Measurements from ENCODE around the gene ZNF467.

The ZNF467 gene

GRCh38 chr7:149814494-149814893 lies 41.1 kb upstream of the ZNF467 start (continued):
- TF ChIP-seq, protein P1, sequence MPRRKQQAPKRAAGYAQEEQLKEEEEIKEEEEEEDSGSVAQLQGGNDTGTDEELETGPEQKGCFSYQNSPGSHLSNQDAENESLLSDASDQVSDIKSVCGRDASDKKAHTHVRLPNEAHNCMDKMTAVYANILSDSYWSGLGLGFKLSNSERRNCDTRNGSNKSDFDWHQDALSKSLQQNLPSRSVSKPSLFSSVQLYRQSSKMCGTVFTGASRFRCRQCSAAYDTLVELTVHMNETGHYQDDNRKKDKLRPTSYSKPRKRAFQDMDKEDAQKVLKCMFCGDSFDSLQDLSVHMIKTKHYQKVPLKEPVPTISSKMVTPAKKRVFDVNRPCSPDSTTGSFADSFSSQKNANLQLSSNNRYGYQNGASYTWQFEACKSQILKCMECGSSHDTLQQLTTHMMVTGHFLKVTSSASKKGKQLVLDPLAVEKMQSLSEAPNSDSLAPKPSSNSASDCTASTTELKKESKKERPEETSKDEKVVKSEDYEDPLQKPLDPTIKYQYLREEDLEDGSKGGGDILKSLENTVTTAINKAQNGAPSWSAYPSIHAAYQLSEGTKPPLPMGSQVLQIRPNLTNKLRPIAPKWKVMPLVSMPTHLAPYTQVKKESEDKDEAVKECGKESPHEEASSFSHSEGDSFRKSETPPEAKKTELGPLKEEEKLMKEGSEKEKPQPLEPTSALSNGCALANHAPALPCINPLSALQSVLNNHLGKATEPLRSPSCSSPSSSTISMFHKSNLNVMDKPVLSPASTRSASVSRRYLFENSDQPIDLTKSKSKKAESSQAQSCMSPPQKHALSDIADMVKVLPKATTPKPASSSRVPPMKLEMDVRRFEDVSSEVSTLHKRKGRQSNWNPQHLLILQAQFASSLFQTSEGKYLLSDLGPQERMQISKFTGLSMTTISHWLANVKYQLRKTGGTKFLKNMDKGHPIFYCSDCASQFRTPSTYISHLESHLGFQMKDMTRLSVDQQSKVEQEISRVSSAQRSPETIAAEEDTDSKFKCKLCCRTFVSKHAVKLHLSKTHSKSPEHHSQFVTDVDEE (CRISPR knock-in tag; IDR thresholded peaks at IDR 0.05), result no peak
- TF ChIP-seq ARNTL (CRISPR knock-in tag; IDR thresholded peaks at IDR 0.05; ENCODE audit: borderline replicate concordance, low read depth), result no peak
- TF ChIP-seq, protein P2, sequence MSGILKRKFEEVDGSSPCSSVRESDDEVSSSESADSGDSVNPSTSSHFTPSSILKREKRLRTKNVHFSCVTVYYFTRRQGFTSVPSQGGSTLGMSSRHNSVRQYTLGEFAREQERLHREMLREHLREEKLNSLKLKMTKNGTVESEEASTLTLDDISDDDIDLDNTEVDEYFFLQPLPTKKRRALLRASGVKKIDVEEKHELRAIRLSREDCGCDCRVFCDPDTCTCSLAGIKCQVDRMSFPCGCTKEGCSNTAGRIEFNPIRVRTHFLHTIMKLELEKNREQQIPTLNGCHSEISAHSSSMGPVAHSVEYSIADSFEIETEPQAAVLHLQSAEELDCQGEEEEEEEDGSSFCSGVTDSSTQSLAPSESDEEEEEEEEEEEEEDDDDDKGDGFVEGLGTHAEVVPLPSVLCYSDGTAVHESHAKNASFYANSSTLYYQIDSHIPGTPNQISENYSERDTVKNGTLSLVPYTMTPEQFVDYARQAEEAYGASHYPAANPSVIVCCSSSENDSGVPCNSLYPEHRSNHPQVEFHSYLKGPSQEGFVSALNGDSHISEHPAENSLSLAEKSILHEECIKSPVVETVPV (CRISPR knock-in tag; IDR thresholded peaks at IDR 0.05), result no peak

DNA sequence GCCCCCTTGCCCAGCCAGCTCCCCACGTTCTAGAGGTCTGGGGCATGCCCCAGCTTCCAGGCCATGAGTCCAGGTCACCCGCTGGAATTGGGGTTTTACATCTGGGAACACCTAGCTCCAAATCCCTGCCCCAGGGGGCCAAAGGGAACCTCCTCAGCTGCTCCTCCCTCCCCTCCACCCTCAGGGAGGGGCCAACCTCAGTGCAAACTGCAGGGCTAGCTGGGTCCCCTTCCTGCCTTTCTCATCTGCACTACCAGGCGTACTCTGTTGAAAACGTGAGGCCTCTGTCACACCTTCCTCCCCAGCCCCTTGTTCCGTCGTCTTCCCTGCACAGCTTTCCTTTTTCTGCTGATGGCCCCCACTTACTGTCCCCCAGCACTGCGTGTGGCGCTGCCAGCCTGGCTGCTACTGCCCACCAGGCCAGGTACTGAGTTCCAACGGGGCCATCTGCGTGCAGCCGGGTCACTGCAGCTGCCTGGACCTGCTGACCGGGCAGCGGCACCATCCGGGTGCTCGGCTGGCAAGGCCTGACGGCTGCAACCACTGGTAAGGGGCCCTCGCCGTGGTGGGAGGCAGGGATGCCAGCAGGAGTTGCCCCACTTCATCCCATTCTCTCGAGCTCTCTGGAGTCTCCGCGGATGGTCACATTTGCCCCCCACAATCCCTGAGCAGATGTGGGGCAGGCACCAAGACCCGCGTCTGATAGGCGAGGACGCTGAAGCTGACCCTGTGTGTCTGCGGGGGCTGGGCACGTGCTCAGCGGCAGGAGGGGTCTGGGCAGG lies 40.1 kb upstream of the ZNF467 start:
- TF ChIP-seq SNAI2 (CRISPR knock-in tag; IDR thresholded peaks at IDR 0.05) (no peak), GLIS3 (CRISPR knock-in tag; IDR thresholded peaks at IDR 0.05) (no peak), ISL1 (CRISPR knock-in tag; IDR thresholded peaks at IDR 0.05) (no peak), PPARA (CRISPR knock-in tag; IDR thresholded peaks at IDR 0.05; ENCODE audit: borderline replicate concordance) (no peak), ZNF70 (CRISPR knock-in tag; IDR thresholded peaks at IDR 0.05) (no peak), ARNTL (CRISPR knock-in tag; IDR thresholded peaks at IDR 0.05; ENCODE audit: borderline replicate concordance, low read depth) (no peak), ZFP3 (CRISPR knock-in tag; IDR thresholded peaks at IDR 0.05) (no peak), ZNF8 (CRISPR knock-in tag; IDR thresholded peaks at IDR 0.05) (no peak)
- TF ChIP-seq, protein P1 (CRISPR knock-in tag; IDR thresholded peaks at IDR 0.05), result no peak
- TF ChIP-seq, protein P3, sequence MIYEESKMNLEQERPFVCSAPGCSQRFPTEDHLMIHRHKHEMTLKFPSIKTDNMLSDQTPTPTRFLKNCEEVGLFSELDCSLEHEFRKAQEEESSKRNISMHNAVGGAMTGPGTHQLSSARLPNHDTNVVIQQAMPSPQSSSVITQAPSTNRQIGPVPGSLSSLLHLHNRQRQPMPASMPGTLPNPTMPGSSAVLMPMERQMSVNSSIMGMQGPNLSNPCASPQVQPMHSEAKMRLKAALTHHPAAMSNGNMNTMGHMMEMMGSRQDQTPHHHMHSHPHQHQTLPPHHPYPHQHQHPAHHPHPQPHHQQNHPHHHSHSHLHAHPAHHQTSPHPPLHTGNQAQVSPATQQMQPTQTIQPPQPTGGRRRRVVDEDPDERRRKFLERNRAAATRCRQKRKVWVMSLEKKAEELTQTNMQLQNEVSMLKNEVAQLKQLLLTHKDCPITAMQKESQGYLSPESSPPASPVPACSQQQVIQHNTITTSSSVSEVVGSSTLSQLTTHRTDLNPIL (CRISPR knock-in tag; IDR thresholded peaks at IDR 0.05; ENCODE audit: low read depth), result no peak
- TF ChIP-seq, protein P4, sequence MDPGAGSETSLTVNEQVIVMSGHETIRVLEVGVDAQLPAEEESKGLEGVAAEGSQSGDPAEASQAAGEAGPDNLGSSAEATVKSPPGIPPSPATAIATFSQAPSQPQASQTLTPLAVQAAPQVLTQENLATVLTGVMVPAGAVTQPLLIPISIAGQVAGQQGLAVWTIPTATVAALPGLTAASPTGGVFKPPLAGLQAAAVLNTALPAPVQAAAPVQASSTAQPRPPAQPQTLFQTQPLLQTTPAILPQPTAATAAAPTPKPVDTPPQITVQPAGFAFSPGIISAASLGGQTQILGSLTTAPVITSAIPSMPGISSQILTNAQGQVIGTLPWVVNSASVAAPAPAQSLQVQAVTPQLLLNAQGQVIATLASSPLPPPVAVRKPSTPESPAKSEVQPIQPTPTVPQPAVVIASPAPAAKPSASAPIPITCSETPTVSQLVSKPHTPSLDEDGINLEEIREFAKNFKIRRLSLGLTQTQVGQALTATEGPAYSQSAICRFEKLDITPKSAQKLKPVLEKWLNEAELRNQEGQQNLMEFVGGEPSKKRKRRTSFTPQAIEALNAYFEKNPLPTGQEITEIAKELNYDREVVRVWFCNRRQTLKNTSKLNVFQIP (CRISPR knock-in tag; IDR thresholded peaks at IDR 0.05; ENCODE audit: borderline replicate concordance, low read depth), result no peak
- no peak for ATAC-seq

GRCh38 chr7:149811831-149812490 lies 38.6 kb upstream of the ZNF467 start:
- ATAC-seq, result no peak
- TF ChIP-seq RARB (CRISPR knock-in tag; IDR thresholded peaks at IDR 0.05) (no peak), OSR1 (CRISPR knock-in tag; IDR thresholded peaks at IDR 0.05) (no peak), ESRRG (CRISPR knock-in tag; IDR thresholded peaks at IDR 0.05) (no peak), SNAI2 (CRISPR knock-in tag; IDR thresholded peaks at IDR 0.05) (no peak), ZFP30 (CRISPR knock-in tag; IDR thresholded peaks at IDR 0.05) (no peak), ZC3H10 (CRISPR knock-in tag; IDR thresholded peaks at IDR 0.05) (no peak), TOX (CRISPR knock-in tag; IDR thresholded peaks at IDR 0.05; ENCODE audit: borderline replicate concordance) (no peak)
- TF ChIP-seq, protein P2 (CRISPR knock-in tag; IDR thresholded peaks at IDR 0.05), result no peak
- TF ChIP-seq, protein P5, sequence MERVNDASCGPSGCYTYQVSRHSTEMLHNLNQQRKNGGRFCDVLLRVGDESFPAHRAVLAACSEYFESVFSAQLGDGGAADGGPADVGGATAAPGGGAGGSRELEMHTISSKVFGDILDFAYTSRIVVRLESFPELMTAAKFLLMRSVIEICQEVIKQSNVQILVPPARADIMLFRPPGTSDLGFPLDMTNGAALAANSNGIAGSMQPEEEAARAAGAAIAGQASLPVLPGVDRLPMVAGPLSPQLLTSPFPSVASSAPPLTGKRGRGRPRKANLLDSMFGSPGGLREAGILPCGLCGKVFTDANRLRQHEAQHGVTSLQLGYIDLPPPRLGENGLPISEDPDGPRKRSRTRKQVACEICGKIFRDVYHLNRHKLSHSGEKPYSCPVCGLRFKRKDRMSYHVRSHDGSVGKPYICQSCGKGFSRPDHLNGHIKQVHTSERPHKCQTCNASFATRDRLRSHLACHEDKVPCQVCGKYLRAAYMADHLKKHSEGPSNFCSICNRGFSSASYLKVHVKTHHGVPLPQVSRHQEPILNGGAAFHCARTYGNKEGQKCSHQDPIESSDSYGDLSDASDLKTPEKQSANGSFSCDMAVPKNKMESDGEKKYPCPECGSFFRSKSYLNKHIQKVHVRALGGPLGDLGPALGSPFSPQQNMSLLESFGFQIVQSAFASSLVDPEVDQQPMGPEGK (CRISPR knock-in tag; IDR thresholded peaks at IDR 0.05; ENCODE audit: borderline replicate concordance), result no peak
- TF ChIP-seq, protein P1 (CRISPR knock-in tag; IDR thresholded peaks at IDR 0.05), result no peak

Measured in SK-N-SH treated with all-trans-retinoic acid at 6 μM for 48 hours (cell line).